ENCODE data around the gene ANXA5.
A peak's percentile ranks its signal among the peaks of the same experiment; 100 is the strongest.

Gene ANXA5

DNA sequence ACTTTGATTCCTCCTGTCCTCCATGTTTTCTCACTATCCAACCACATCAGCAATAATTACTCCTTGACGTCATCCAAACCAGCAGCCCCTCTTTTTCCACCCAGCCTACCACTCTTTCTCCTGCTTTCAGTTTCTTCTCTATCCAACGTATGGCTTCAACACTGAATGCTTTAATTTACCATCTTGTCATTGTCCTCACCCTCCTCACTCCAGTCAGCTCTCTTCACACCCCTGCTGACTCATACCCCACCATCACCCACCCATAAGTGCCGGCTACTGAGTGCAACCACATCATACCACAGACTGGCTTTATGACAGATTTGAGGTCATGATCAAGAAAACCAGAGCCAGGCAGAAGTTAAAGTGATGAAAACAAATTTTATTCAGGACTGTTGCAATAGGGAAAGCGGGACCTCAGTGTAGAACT is 9.8 kb upstream of the ANXA5 start:
- no peak for DNase-seq (ENCODE audit: low read depth in 1 of 2, low spot score in 1 of 2)
- TF ChIP-seq JUND (IDR thresholded peaks at IDR 0.05; ENCODE audit: low read depth) = no peak
- in situ Hi-C loops (cut with HindIII; ENCODE audit: low pct_unique_long_range_greater_than_20kb, low sequenced_read_pairs) = no loop called here

DNA sequence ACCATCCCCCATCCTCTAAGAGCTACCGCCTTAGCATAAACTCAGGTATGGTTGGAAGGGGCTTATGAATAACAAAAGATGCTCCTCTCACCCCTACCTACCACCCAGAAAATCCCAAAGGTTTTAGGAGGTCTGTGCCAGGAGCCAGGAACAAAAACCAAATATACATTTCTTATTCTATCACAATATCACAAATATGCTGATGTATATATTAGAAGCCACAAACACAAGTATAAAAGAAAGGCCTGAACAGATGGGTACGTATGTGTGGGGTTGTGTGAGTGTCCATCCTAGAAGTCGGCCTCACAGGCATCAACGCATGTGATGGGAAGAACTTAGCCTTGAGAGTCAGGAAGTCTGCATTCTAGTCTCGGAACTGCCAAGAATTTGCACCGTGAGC is 8.7 kb upstream of the ANXA5 start:
- in situ Hi-C loops (cut with HindIII; ENCODE audit: low pct_unique_long_range_greater_than_20kb, low sequenced_read_pairs) = no loop called here
- TF ChIP-seq JUND (IDR thresholded peaks at IDR 0.05; ENCODE audit: low read depth) = no peak
- DNase-seq (ENCODE audit: low read depth in 1 of 2, low spot score in 1 of 2) = no peak

- in situ Hi-C loops (cut with HindIII; ENCODE audit: low pct_unique_long_range_greater_than_20kb, low sequenced_read_pairs) = no loop called here
- TF ChIP-seq JUND (IDR thresholded peaks at IDR 0.05; ENCODE audit: low read depth) = no peak
- DNase-seq (ENCODE audit: low read depth in 1 of 2, low spot score in 1 of 2) = no peak
These were observed 5.4 kb upstream of the ANXA5 start for GRCh38 chr4:121702136-121702535.

DNA sequence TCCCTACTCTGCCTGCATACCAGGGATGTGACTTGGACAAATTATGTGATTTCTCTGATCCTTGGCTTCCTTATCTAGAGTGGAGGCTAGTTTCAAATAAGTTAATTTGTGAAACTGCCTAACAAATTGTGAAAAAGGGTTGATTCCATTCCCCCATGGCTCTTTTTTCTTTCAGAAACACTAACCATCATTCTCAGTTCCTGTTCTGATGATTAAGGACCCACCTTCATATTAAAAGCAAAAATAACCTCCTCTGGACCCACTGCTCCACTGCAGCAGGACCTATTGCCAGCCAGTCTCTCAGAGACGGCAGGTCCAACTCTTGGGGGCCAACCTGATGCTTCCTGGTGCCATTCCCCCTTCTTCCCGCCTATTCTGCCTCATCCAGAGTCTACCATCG is 4.5 kb upstream of the ANXA5 start:
- in situ Hi-C loops (cut with HindIII; ENCODE audit: low pct_unique_long_range_greater_than_20kb, low sequenced_read_pairs) = no loop called here
- no peak for TF ChIP-seq JUND (IDR thresholded peaks at IDR 0.05; ENCODE audit: low read depth)
- no peak for DNase-seq (ENCODE audit: low read depth in 1 of 2, low spot score in 1 of 2)

GRCh38 chr4:121698236-121698671 is 1.5 kb upstream of the ANXA5 start:
- TF ChIP-seq JUND (IDR thresholded peaks at IDR 0.05; ENCODE audit: low read depth) = no peak
- in situ Hi-C loops (cut with HindIII; ENCODE audit: low pct_unique_long_range_greater_than_20kb, low sequenced_read_pairs) = no loop called here
- DNase-seq (ENCODE audit: low read depth in 1 of 2, low spot score in 1 of 2) = no peak

DNA sequence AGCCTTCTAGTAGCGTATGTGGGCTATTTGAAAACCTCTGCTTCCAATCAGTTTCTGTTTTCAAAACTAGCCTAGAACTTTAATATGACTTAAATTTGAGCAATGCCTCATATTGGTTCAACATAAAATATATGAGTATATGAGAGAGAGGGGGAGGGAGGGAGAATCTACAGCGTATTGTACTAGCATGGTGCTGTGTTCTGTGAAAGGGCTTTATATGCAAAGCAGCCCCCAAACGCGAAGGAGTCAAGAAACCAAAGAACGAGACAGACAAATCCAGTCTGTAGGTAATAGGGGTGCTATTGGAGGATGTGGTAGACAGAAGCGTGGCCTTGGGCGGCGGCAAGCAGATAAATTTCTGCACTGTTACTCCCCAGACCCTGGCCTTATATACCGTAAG is 784 bp upstream of the ANXA5 start:
- no peak for TF ChIP-seq JUND (IDR thresholded peaks at IDR 0.05; ENCODE audit: low read depth)
- DNase-seq (ENCODE audit: low read depth in 1 of 2, low spot score in 1 of 2) = no peak
- in situ Hi-C loops (cut with HindIII; ENCODE audit: low pct_unique_long_range_greater_than_20kb, low sequenced_read_pairs) = no loop called here

GRCh38 chr4:121696170-121696580 is 605 bp downstream of the ANXA5 start:
- TF ChIP-seq JUND (IDR thresholded peaks at IDR 0.05; ENCODE audit: low read depth) = no peak
- peak in 1 of 2 experiments; percentile 68 for DNase-seq (ENCODE audit: low read depth in 1 of 2, low spot score in 1 of 2)
- in situ Hi-C loops (cut with HindIII; ENCODE audit: low pct_unique_long_range_greater_than_20kb, low sequenced_read_pairs) = no loop called here

GRCh38 chr4:121693886-121694285 is 2.9 kb downstream of the ANXA5 start:
- no peak for DNase-seq (ENCODE audit: low read depth in 1 of 2, low spot score in 1 of 2)

GRCh38 chr4:121693450-121693849 is 3.3 kb downstream of the ANXA5 start:
- no peak for TF ChIP-seq JUND (IDR thresholded peaks at IDR 0.05; ENCODE audit: low read depth)
- DNase-seq (ENCODE audit: low read depth in 1 of 2, low spot score in 1 of 2) = no peak
- in situ Hi-C loops (cut with HindIII; ENCODE audit: low pct_unique_long_range_greater_than_20kb, low sequenced_read_pairs) = no loop called here

More at GRCh38 chr4:121693886-121694285, 2.9 kb downstream of the ANXA5 start:
- in situ Hi-C loops (cut with HindIII; ENCODE audit: low pct_unique_long_range_greater_than_20kb, low sequenced_read_pairs) = no loop called here
- TF ChIP-seq JUND (IDR thresholded peaks at IDR 0.05; ENCODE audit: low read depth) = no peak

DNA sequence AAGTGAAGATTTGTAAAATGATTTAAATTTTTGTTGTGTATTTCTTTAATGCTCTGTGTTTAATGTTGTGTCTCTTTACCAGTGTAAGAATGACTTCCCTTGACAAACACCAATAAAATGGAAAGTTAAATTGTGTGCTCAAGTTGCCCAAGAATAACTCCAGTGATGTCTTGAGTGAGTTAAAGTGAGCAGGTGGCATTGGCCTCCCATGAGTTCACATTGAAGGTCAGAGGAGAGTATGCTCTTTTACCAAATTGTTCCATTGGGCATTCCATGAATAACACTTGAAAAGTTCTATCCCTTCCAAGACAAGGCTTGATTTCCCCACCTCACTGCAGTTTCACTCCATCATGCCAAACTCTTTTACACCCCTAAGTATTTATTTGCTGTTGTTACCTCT is 4.5 kb downstream of the ANXA5 start:
- no peak for DNase-seq (ENCODE audit: low read depth in 1 of 2, low spot score in 1 of 2)
- in situ Hi-C loops (cut with HindIII; ENCODE audit: low pct_unique_long_range_greater_than_20kb, low sequenced_read_pairs) = no loop called here
- no peak for TF ChIP-seq JUND (IDR thresholded peaks at IDR 0.05; ENCODE audit: low read depth)

GRCh38 chr4:121690001-121690400 is 6.8 kb downstream of the ANXA5 start:
- DNase-seq (ENCODE audit: low read depth in 1 of 2, low spot score in 1 of 2) = no peak
- in situ Hi-C loops (cut with HindIII; ENCODE audit: low pct_unique_long_range_greater_than_20kb, low sequenced_read_pairs) = no loop called here
- TF ChIP-seq JUND (IDR thresholded peaks at IDR 0.05; ENCODE audit: low read depth) = no peak

GRCh38 chr4:121688701-121689100 is 8.1 kb downstream of the ANXA5 start:
- no peak for DNase-seq (ENCODE audit: low read depth in 1 of 2, low spot score in 1 of 2)
- in situ Hi-C loops (cut with HindIII; ENCODE audit: low pct_unique_long_range_greater_than_20kb, low sequenced_read_pairs) = no loop called here
- no peak for TF ChIP-seq JUND (IDR thresholded peaks at IDR 0.05; ENCODE audit: low read depth)

- no peak for TF ChIP-seq JUND (IDR thresholded peaks at IDR 0.05; ENCODE audit: low read depth)
- no peak for DNase-seq (ENCODE audit: low read depth in 1 of 2, low spot score in 1 of 2)
- in situ Hi-C loops (cut with HindIII; ENCODE audit: low pct_unique_long_range_greater_than_20kb, low sequenced_read_pairs) = no loop called here
These were observed 8.5 kb downstream of the ANXA5 start for GRCh38 chr4:121688261-121688660.

DNA sequence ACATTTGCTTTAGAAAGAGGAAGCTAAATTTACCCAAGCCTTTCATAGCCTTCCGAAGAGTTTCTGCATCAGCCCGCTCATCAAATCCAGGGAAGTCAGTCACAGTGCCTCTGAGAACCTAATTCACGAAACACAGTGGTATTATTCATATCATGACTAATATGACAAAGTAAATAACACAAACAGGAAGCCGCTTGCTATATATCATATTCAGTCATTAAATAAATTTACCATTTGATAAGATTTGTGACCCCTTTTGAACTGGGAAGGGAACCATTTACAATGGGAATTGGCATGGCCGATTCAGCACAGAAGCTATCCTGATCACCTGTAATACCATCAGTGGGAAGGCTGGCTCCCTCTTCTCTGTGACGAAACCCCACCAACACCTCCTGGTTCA is 10.5 kb downstream of the ANXA5 start:
- in situ Hi-C loops (cut with HindIII; ENCODE audit: low pct_unique_long_range_greater_than_20kb, low sequenced_read_pairs) = no loop called here
- TF ChIP-seq JUND (IDR thresholded peaks at IDR 0.05; ENCODE audit: low read depth) = no peak
- DNase-seq (ENCODE audit: low read depth in 1 of 2, low spot score in 1 of 2) = no peak
